Thyroid gland (tissue), 4 donors: ENCODE measurements around the gene TMEM45B.

Experiments
- POLR2A ChIP-seq, 2 donors: fragments of 450-650 bp; IDR thresholded peaks; one replicate each; pipeline ENCODE4 v1.6.1; 2017; ENCODE audit warnings: antibody characterized with exemption in 2 of 2, mild to moderate bottlenecking in 2 of 2, moderate library complexity in 1 of 2
- TF ChIP-seq, protein P1 (sequence below), 6 experiments: fragments of 200-600 bp in 3 of 6; fragments of 450-650 bp in 3 of 6; sonication (generic) in 3 of 6; IDR thresholded peaks; one replicate each; pipeline ENCODE4 v1.5.1; 2016 to 2019; ENCODE audit warnings: antibody characterized with exemption in 6 of 6, mild to moderate bottlenecking in 2 of 6, inconsistent platforms in 1 of 6, moderate library complexity in 1 of 6

DNA sequence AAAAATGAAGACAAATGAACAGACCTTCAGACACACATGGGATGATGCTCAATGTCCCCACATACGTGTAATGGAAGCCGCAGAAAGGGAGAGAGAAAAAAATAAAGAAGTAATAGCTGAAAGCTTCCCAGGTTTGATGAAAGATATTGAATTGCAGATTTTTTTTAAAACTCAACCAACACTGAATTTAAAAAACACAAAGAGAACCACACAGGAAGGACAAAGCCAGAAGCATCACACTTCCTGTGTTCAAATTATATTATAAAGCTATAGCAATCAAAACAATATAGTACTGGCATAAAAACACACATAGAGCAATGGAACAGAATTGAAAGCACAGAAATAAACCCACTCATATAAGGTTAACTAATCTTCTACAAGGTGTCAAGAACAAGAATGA is 26.5 kb downstream of the TMEM45B start:
- TF ChIP-seq, protein P1, sequence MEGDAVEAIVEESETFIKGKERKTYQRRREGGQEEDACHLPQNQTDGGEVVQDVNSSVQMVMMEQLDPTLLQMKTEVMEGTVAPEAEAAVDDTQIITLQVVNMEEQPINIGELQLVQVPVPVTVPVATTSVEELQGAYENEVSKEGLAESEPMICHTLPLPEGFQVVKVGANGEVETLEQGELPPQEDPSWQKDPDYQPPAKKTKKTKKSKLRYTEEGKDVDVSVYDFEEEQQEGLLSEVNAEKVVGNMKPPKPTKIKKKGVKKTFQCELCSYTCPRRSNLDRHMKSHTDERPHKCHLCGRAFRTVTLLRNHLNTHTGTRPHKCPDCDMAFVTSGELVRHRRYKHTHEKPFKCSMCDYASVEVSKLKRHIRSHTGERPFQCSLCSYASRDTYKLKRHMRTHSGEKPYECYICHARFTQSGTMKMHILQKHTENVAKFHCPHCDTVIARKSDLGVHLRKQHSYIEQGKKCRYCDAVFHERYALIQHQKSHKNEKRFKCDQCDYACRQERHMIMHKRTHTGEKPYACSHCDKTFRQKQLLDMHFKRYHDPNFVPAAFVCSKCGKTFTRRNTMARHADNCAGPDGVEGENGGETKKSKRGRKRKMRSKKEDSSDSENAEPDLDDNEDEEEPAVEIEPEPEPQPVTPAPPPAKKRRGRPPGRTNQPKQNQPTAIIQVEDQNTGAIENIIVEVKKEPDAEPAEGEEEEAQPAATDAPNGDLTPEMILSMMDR (IDR thresholded peaks at IDR 0.05): no peak
- TF ChIP-seq POLR2A (IDR thresholded peaks at IDR 0.05): no peak
